PC-9 (cell line): ENCODE results near the gene GALNT2.

Experiments
- CTCF ChIP-seq: fragments of 200-600 bp; sonication (generic); conservative IDR thresholded peaks from 2 replicates; pipeline ENCODE4 v1.6.1; 2017; ENCODE audit warnings: mixed run types, antibody characterized with exemption, mild to moderate bottlenecking, moderate library complexity
- EZH2 ChIP-seq: fragments of 200-600 bp; sonication (generic); IDR thresholded peaks from 2 replicates; pipeline ENCODE4 v1.8.0; 2017; ENCODE audit warnings: antibody characterized with exemption, low read depth

- no peak for TF ChIP-seq EZH2
- no peak for TF ChIP-seq CTCF
These were observed 407 bp downstream of the GALNT2 start for GRCh38 chr1:230067419-230067870.
